T-helper 1 cell treated with Interleukin-12 subunit alpha and Interleukin-12 subunit beta and Interleukin-4 antibody, amounts not matched to agents 30 ng/mL and 1 ng/mL, for 36 hours (primary cell): ENCODE measurements around the gene TAF7. TPM values are rescaled to one million over a fixed set of nuclear protein-coding genes. Genes with fewer than 3 reads are reported as not detected.
"Not testable (repeated sequence)": the region's sequence is repeated elsewhere in the genome, so short reads cannot be mapped to it uniquely, and the experiment has no call there.

Experiments used
- intact Hi-C: fragments of 100-400 bp; cut with micrococcal nuclease; formaldehyde crosslinking; loops from one replicate; pipeline ENCODE4 v1.15.1; 2024
- total RNA-seq: library from RNA; stranded (reverse); gene quantifications from 2 replicates; pipeline ENCODE4 v1.2.3, GENCODE V29; 2022

Gene TAF7
- total RNA-seq = 61.0 and 65.9 TPM in 2 replicates

DNA sequence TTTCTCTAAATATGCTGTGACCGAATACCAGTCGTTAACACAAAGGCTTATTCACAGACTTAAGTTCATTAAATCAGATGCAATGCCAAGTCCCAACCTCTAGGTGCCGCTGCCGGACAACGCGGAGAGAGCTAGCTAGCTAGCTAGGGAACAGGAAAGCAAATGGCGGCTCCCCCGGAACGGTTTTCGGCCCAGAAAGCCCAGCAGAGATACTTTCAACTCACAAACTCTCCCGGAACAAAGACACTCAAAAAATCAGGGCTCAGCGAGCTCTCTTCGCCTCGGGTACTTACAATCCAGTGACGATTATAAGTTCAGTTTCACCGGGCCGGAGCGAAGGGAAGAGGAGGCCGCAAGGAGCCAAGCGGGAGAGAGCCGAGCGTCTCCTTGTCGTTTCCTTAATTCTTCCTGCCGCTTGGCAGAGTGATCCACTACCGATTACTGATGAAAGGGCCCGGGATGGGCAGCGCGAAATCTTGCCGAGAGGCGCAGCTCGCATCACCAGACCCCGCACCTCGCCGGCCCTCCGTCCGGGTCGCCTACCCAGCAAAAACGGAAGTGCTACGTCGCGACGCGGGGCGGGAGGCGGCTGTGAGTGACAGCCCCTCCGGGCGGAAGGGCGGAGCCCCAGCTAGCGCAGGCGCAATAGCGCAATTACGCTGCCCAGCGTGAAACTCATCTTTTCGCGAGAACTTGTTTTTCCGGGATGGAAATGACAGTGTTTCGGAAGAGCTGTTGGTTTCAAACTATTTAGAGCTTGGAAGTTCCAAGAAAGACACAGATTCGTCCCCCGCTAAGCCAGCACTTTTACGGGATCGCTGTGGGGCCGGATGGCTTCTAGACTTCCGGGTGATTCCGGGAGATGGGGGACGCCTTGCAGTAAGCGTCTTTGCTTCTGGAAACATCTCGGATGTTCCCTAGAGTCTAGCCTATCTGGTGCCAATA lies at the start of gene TAF7:
Gene TAF7, minus strand, starts transcription at position 560 of the 945 bp plus-strand sequence. CDS start 740 bp downstream, outside the sequence.
- intact Hi-C loops = loop anchor here (1.0 to 10.0 kb wide), 18 partner anchors 34 to 1206 kb away; partner anchors contain the start of genes ANKHD1, APBB3, CYSTM1 and DELE1

GRCh38 chr5:141366016-141366896 lies 45.7 kb upstream of the TAF7 start:
- intact Hi-C loops = loop anchor here (10.0 kb wide), 4 partner anchors 131 to 541 kb away; partner anchors contain the start of genes PCDHA11, PCDHA5, PCDHA6 and PCDHB10

- intact Hi-C loops = loop anchor here (5.0 to 10.0 kb wide), 6 partner anchors 33 to 539 kb away; partner anchors contain the start of genes PCDHA11, PCDHA5, PCDHA6 and PCDHB10
Observed at GRCh38 chr5:141363952-141364660, 43.5 kb upstream of the TAF7 start, which contains the start of gene PCDHGA5. PCDHGA5 (plus strand) TSS chr5:141364162; CDS start chr5:141364331, 169 bp downstream.

- intact Hi-C loops = loop anchor here (5.0 to 10.0 kb wide), 6 partner anchors 35 to 538 kb away; partner anchors contain the start of genes PCDHA11, PCDHA5, PCDHA6 and PCDHB10
Observed at GRCh38 chr5:141362719-141363118, 42.1 kb upstream of the TAF7 start.

DNA sequence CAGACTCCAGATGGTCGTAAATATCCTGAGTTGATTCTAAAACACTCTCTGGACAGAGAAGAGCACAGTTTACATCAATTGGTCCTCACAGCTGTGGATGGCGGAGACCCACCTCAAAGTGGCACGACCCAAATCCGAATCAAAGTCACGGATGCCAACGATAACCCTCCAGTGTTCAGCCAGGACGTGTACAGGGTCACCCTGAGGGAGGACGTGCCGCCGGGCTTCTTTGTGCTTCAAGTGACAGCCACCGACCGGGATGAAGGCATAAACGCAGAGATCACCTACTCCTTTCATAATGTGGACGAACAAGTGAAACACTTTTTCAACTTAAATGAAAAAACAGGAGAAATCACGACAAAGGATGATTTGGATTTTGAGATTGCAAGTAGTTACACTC lies 40.1 kb upstream of the TAF7 start:
- intact Hi-C loops = loop anchor here (5.0 to 10.0 kb wide), 6 partner anchors 37 to 536 kb away; partner anchors contain the start of genes PCDHA11, PCDHA5, PCDHA6 and PCDHB10

- intact Hi-C loops = loop anchor here (1.0 to 10.0 kb wide), 11 partner anchors 37 to 535 kb away; partner anchors contain the start of genes PCDHA11, PCDHA5, PCDHA6 and PCDHB10
Observed at GRCh38 chr5:141359790-141360426, 39.3 kb upstream of the TAF7 start, which contains the start of gene PCDHGB2. PCDHGB2 (plus strand) TSS chr5:141359994; CDS start chr5:141360136, 142 bp downstream.

- intact Hi-C loops = loop anchor here (5.0 kb wide), 1 partner anchor 65 kb away; the partner anchor contains the start of gene PCDHGA11
Observed at GRCh38 chr5:141356950-141357349, 36.4 kb upstream of the TAF7 start.

DNA sequence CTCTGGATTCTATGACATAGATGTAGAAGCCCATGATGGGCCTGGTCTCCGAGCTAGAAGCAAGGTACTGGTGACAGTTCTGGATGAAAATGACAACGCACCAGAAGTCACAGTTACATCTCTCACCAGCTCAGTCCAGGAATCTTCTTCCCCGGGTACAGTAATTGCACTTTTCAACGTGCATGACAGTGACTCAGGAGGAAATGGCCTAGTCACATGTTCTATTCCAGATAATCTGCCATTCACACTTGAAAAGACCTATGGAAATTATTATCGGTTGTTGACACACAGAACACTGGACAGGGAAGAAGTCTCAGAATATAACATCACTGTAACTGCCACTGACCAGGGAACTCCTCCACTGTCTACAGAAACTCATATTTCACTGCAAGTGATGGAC lies 35.5 kb upstream of the TAF7 start:
- intact Hi-C loops = loop anchor here (5.0 kb wide), 1 partner anchor 66 kb away; the partner anchor contains the start of gene PCDHGA11

GRCh38 chr5:141355641-141356040 lies 35.1 kb upstream of the TAF7 start:
- intact Hi-C loops = loop anchor here (5.0 kb wide), 1 partner anchor 67 kb away; the partner anchor contains the start of gene PCDHGA11

- intact Hi-C loops = loop anchor here (1.0 to 5.0 kb wide), 2 partner anchors 35 to 67 kb away; partner anchors contain the start of genes PCDHGA11 and TAF7
Observed at GRCh38 chr5:141354900-141355469, 34.4 kb upstream of the TAF7 start, which contains the start of gene PCDHGA4. PCDHGA4 (plus strand) TSS chr5:141355021; CDS start chr5:141355108, 87 bp downstream.

GRCh38 chr5:141351591-141351990 lies 31.0 kb upstream of the TAF7 start:
- intact Hi-C loops = no loop called here

GRCh38 chr5:141349917-141350619 lies 29.5 kb upstream of the TAF7 start, which contains the start of gene PCDHGB1:
PCDHGB1 (plus strand) TSS chr5:141350099; CDS start chr5:141350261, 162 bp downstream.
- intact Hi-C loops = no loop called here

DNA sequence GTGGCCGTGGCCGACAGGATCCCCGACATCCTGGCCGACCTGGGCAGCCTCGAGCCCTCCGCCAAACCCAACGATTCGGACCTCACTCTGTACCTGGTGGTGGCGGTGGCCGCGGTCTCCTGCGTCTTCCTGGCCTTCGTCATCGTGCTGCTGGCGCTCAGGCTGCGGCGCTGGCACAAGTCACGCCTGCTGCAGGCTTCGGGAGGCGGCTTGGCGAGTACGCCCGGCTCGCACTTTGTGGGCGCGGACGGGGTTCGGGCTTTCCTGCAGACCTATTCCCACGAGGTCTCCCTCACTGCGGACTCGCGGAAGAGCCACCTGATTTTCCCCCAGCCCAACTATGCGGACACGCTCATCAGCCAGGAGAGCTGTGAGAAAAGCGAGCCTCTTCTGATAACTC lies 25.4 kb upstream of the TAF7 start:
- intact Hi-C loops = not testable (repeated sequence)

DNA sequence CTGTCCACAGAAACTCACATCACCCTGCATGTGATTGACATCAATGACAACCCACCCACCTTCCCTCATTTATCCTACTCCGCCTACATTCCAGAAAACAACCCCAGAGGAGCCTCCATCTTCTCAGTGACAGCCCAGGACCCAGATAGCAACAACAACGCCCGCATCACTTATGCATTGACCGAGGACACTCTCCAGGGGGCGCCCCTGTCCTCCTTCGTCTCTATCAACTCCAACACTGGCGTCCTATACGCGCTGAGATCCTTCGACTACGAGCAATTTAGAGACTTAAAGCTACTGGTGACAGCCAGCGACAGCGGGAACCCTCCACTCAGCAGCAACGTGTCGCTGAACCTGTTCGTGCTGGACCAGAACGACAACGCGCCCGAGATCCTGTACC lies 24.7 kb upstream of the TAF7 start:
- intact Hi-C loops = no loop called here

- intact Hi-C loops = loop anchor here (5.0 kb wide), 2 partner anchors 168 to 213 kb away; no protein-coding TSS in a partner anchor
Observed at GRCh38 chr5:141343953-141344463, 23.4 kb upstream of the TAF7 start.

DNA sequence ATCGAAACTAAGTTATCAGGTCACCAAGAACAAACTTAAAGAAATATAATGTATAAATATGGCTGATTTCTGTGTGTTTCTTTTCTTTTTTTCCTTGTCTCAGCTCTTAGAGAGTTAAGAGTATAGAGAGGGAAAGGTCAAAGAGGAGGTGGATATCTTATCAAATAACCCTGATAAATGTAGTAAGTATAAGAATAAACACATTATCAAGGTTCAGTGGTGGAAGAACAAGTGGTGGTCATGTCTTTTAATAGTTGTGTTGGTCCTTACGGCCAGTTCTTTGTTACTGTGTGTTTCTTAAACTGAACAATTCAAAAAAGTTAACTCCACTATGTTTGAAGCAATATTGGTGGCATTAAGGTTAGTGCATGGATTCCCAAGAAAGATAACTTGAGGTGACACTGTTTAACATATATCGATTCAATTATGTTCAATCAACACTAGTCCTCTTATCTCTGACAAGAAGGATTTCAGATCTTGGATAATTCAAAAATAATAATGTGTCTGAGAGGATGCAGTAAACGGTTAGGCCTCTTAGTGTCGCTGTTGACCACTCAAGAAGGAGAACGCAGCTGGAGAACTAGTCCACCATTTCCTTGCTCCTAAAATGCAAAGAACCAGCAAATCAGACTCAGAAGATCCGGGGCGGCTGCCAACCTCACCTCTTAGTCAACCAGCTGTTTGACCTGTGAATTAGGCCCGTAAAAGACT lies 22.8 kb upstream of the TAF7 start, which contains the start of gene PCDHGA3:
Gene PCDHGA3, plus strand, starts transcription at position 588 of the 711 bp plus-strand sequence. CDS start 205 bp downstream, outside the sequence.
- intact Hi-C loops = loop anchor here (5.0 kb wide), 2 partner anchors 169 to 214 kb away; no protein-coding TSS in a partner anchor

DNA sequence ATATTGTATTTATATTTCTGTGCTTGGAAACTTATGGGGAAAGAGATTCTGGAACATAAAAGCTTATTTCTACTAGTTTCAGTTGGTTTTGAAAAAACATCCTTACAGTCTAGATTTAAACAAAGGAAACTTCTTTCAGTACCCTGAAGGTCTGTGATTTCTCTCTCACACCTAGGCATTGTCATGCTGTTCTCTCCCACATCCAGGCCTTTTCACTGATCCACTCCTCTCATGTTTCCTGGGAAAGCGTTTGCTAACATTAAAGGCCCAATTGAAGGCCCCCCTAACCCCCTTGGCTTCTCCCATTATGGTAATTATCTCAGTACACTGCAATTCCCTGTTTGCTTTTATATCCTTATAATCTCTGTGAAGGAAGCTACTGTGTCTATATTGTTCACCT lies 22.2 kb upstream of the TAF7 start:
- intact Hi-C loops = loop anchor here (5.0 kb wide), 2 partner anchors 170 to 215 kb away; no protein-coding TSS in a partner anchor
